OCI-LY3 (cell line): ENCODE data around the gene EXOC7.

Experiments
- EZH2phosphoT487 ChIP-seq: fragments of 200-600 bp; shearing (Covaris generic); IDR thresholded peaks from 2 replicates; pipeline ENCODE4 v1.6.1; 2018; ENCODE audit warnings: antibody characterized with exemption, mixed run types, low read depth
- TF ChIP-seq, protein P1 (sequence below): fragments of 200-600, 300-600 bp; sonication (generic); IDR thresholded peaks from 2 replicates; pipeline ENCODE4 v1.5.1; 2014; ENCODE audit warnings: antibody characterized with exemption, low read length, low read depth

DNA sequence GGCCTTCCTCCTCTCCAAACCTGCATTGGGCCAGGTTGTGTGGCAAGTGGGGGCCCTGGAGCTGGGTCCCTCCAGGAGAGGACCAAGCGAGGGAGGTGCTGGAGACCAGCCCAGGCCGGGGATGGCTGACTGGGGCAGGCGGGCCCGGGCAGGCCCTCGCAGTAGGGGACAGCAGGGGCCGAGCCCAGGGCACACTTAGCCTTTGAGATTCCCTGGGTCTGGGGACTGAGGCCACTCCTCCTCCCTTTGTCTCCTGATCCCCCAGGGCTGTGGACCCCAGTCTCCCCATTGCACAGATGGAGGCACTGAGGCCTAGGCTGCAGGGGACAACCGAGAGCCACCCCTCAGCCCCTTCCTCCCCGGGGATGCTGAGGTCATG is 32.2 kb upstream of the EXOC7 start:
- TF ChIP-seq, protein P1, sequence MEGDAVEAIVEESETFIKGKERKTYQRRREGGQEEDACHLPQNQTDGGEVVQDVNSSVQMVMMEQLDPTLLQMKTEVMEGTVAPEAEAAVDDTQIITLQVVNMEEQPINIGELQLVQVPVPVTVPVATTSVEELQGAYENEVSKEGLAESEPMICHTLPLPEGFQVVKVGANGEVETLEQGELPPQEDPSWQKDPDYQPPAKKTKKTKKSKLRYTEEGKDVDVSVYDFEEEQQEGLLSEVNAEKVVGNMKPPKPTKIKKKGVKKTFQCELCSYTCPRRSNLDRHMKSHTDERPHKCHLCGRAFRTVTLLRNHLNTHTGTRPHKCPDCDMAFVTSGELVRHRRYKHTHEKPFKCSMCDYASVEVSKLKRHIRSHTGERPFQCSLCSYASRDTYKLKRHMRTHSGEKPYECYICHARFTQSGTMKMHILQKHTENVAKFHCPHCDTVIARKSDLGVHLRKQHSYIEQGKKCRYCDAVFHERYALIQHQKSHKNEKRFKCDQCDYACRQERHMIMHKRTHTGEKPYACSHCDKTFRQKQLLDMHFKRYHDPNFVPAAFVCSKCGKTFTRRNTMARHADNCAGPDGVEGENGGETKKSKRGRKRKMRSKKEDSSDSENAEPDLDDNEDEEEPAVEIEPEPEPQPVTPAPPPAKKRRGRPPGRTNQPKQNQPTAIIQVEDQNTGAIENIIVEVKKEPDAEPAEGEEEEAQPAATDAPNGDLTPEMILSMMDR, result no peak
- no peak for TF ChIP-seq EZH2phosphoT487
